PC-3 (cell line): ENCODE data around the gene HIP1R. TPM values are rescaled to one million over a fixed set of nuclear protein-coding genes. Genes with fewer than 3 reads are reported as not detected.

Source experiments
- ATAC-seq: fragments of 200-7000 bp; cut with Tn5 transposase; 2 replicates; pipeline ENCODE4 v1.9.1; 2020; ENCODE audit warnings: mild to moderate bottlenecking, moderate library complexity
- BruUV-seq: library from RNA; stranded (reverse); fragments of 400-500 nt; replicated peaks from 2 replicates; lab custom pipeline; 2021; lab: Mats Ljungman, UMichigan
- CTCF ChIA-PET: fragments of 300-600 bp; sonication (Branson Sonifier 250); formaldehyde crosslinking; loops from one replicate; lab custom pipeline; 2022; ENCODE audit warnings: antibody characterized with exemption; lab: Charles Lee
- POLR2A ChIA-PET: fragments of 300-600 bp; sonication (Branson Sonifier 250); formaldehyde crosslinking; loops from one replicate; lab custom pipeline; 2022; ENCODE audit warnings: antibody characterized with exemption; ENCODE audit not compliant: unreplicated experiment; lab: Charles Lee
- DNase-seq: peaks from one replicate; pipeline ENCODE4 v3.0.0-alpha.2; 2015
- H2AFZ ChIP-seq: fragments of 300-600 bp; sonication (generic); 2 replicates; pipeline ENCODE4 v1.6.0; 2016; ENCODE audit warnings: antibody characterized with exemption, low read length
- H3F3A ChIP-seq: fragments of 300-600 bp; sonication (generic); one replicate; pipeline ENCODE4 v1.6.0; 2017; ENCODE audit warnings: antibody characterized with exemption, low read length, control low read depth, mild to moderate bottlenecking; ENCODE audit not compliant: unreplicated experiment
- H3K27ac ChIP-seq: fragments of 300-600 bp; sonication (generic); 2 replicates; pipeline ENCODE4 v1.5.1; 2016; ENCODE audit warnings: mild to moderate bottlenecking, low read length
- H3K27me3 ChIP-seq: fragments of 300-600 bp; sonication (generic); 2 replicates; pipeline ENCODE4 v1.6.1; 2016; ENCODE audit warnings: low read length, mixed read lengths
- H3K36me3 ChIP-seq: fragments of 300-600 bp; sonication (generic); 2 replicates; pipeline ENCODE4 v1.6.1; 2016; ENCODE audit warnings: low read depth, mixed run types, low read length, mixed read lengths
- H3K4me1 ChIP-seq: fragments of 300-600 bp; sonication (generic); 2 replicates; pipeline ENCODE4 v1.5.1; 2016; ENCODE audit warnings: low read length; ENCODE audit not compliant: insufficient read depth
- H3K4me2 ChIP-seq: fragments of 300-600 bp; sonication (generic); 2 replicates; pipeline ENCODE4 v1.6.0; 2016; ENCODE audit warnings: low read length
- H3K4me3 ChIP-seq: fragments of 300-600 bp; sonication (generic); 2 replicates; pipeline ENCODE4 v1.5.1; 2016; ENCODE audit warnings: mild to moderate bottlenecking, low read length, mixed read lengths
- H3K79me2 ChIP-seq: fragments of 300-600 bp; sonication (generic); 2 replicates; pipeline ENCODE4 v1.6.1; 2017; ENCODE audit warnings: low read length, mixed read lengths
- H3K9ac ChIP-seq: fragments of 300-600 bp; sonication (generic); 2 replicates; pipeline ENCODE4 v1.6.0; 2016; ENCODE audit warnings: mild to moderate bottlenecking, low read length
- H3K9me2 ChIP-seq: fragments of 300-600 bp; sonication (generic); replicated peaks from 2 replicates; pipeline ENCODE4 v1.6.1; 2016; ENCODE audit warnings: mixed run types, low read length, mixed read lengths
- H3K9me3 ChIP-seq: fragments of 300-600 bp; sonication (generic); 2 replicates; pipeline ENCODE4 v1.6.1; 2016; ENCODE audit warnings: low read length, mixed read lengths
- H4K20me1 ChIP-seq: fragments of 300-600 bp; sonication (generic); 2 replicates; pipeline ENCODE4 v1.6.1; 2016; ENCODE audit warnings: low read length, mixed read lengths
- EZH2 ChIP-seq: fragments of 300-600 bp; sonication (generic); IDR thresholded peaks from one replicate; pipeline ENCODE4 v1.6.1; 2017; ENCODE audit warnings: antibody characterized with exemption, mild to moderate bottlenecking, low read length; ENCODE audit not compliant: unreplicated experiment
- EZH2phosphoT487 ChIP-seq: fragments of 300-600 bp; sonication (generic); IDR thresholded peaks from 2 replicates; pipeline ENCODE4 v1.6.1; 2018; ENCODE audit warnings: mild to moderate bottlenecking, antibody characterized with exemption, low read length, borderline replicate concordance
- intact Hi-C: fragments of 100-400 bp; cut with micrococcal nuclease; formaldehyde crosslinking; loops from 2 replicates; pipeline ENCODE4 v1.9.0; 2023
- total RNA-seq: library from RNA; depleted of rRNA; stranded (reverse); fragments of >200 nt; gene quantifications from 2 replicates; pipeline ENCODE4 v1.2.3, GENCODE V29; 2014
- TF ChIP-seq, protein P1 (sequence below): fragments of 300-600 bp; sonication (generic); conservative IDR thresholded peaks from 2 replicates; pipeline ENCODE4 v1.5.1; 2017; ENCODE audit warnings: antibody characterized with exemption, low read depth, mild to moderate bottlenecking, low read length

Gene HIP1R
- total RNA-seq, 1 experiment from 2014 or later, result 46.1 TPM

DNA sequence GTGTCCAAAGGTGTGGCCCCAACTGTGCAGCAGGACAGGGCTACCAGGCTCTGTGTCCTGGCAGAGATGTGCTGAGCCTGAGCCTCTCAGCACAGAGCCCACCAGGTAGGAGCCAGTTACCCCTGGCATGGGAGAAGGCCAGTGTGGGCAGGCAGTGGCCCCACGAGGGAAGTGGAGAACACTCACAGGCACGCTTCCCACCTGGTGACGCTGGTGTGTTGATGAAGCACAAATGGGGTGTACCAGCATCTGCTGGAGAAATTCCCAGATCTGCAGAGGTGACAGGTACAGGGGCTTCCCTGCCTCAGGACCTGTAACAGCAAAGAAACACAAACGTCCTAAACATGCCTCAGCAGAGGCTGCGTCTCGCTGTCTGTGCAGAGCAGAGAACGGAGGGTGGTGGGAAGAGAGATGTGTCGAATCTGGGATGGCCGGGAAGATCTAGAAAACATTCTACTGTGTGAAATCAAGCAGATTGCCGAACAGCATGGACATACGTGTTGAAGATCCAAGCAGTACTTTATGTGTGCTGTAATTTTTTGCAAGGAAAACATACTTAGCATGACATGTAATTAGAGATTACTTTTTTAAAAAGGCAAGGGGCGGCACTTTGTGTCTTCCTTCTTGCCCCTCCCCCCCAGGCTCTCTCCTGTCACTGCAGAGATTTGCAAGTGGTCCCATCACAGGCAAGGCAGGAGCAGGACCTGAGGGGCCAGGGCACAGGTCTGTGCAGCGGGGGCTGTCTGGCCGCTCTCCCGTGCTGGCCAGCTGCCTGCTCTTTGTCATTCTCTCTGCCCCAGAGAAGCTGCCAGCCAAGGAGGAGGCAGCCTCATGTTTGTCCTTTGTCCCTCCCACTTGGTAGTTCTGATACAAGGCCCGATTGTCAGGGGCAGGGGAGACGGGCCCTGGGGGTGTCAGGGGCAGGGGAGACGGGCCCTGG is 17.3 kb downstream of the HIP1R start:
- Histone ChIP-seq H3K4me2 (peak overlapping the region; percentile 26), H3K9me2 (no peaks in the 10 kb centered on the region), H3K27ac (peak overlapping the region; percentile 62), H3K9ac (no peak overlapping the region), H3K79me2 (no peaks in the 10 kb centered on the region), H3K27me3 (no peaks in the 10 kb centered on the region), H3K36me3 (no peaks in the 10 kb centered on the region), H4K20me1 (no peaks in the 10 kb centered on the region), H3K9me3 (no peaks in the 10 kb centered on the region), H2AFZ (no peak overlapping the region), H3F3A (no peaks in the 10 kb centered on the region), H3K4me3 (no peak overlapping the region), H3K4me1 (peaks cover 15% of the 10 kb centered on the region)
- BruUV-seq, result no TSS peak
- CTCF ChIA-PET, result no interaction called here
- DNase-seq (no peak), ATAC-seq (peak; percentile 47)
- POLR2A ChIA-PET, result interaction anchor here (0.6 kb wide), 1 partner anchor 26 kb away, joined by 5 read pairs; no protein-coding TSS in a partner anchor
- intact Hi-C loops, result no loop called here
- TF ChIP-seq EZH2, result no peak
- TF ChIP-seq, protein P1, sequence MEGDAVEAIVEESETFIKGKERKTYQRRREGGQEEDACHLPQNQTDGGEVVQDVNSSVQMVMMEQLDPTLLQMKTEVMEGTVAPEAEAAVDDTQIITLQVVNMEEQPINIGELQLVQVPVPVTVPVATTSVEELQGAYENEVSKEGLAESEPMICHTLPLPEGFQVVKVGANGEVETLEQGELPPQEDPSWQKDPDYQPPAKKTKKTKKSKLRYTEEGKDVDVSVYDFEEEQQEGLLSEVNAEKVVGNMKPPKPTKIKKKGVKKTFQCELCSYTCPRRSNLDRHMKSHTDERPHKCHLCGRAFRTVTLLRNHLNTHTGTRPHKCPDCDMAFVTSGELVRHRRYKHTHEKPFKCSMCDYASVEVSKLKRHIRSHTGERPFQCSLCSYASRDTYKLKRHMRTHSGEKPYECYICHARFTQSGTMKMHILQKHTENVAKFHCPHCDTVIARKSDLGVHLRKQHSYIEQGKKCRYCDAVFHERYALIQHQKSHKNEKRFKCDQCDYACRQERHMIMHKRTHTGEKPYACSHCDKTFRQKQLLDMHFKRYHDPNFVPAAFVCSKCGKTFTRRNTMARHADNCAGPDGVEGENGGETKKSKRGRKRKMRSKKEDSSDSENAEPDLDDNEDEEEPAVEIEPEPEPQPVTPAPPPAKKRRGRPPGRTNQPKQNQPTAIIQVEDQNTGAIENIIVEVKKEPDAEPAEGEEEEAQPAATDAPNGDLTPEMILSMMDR, result no peak
- no peak for TF ChIP-seq EZH2phosphoT487

DNA sequence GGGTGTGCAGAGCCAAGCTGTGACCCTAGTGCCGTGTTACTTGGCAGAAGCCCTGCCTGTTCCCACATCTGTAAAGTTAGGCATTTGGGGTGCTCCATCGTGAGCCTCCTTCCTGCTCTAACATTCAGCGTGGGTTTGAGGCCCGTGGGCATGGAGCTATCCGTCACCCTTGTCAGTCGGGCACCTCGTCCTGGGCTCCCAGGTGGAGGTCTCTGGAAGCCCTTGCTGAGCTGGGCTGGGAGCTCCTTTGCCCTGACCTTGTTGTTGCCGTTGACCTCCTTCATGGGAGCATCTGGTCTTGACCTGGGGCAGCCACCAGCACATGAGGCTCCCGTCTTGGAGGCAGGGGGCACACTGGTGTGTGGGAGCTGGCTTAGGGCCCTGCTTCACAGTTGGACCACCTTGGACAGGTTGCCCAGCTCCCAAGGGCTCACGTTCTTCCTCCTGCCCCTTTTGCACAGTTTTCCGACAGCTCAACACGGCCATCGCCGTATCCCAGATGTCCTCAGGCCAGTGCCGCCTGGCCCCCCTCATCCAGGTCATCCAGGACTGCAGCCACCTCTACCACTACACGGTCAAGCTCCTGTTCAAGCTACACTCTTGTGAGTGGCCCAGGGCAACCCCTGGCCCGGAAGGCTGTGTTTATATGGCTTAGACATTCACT is 18.5 kb downstream of the HIP1R start:
- H3K9me3 ChIP-seq, result no peaks in the 10 kb centered on the region
- BruUV-seq, result no TSS peak
- H3K9me2 ChIP-seq, result no peaks in the 10 kb centered on the region
- H3K4me1 ChIP-seq, result peaks cover 15% of the 10 kb centered on the region
- intact Hi-C loops, result no loop called here
- no peak overlapping the region for H3K9ac ChIP-seq
- no peaks in the 10 kb centered on the region for H3F3A ChIP-seq
- no peaks in the 10 kb centered on the region for H3K79me2 ChIP-seq
- no peaks in the 10 kb centered on the region for H3K36me3 ChIP-seq
- H4K20me1 ChIP-seq, result no peaks in the 10 kb centered on the region
- no peak for TF ChIP-seq EZH2phosphoT487
- TF ChIP-seq EZH2, result no peak
- TF ChIP-seq, protein P1, result no peak
- H3K4me3 ChIP-seq, result no peak overlapping the region
- POLR2A ChIA-PET, result no interaction called here
- H2AFZ ChIP-seq, result no peak overlapping the region
- DNase-seq (no peak), ATAC-seq (no peak)
- H3K4me2 ChIP-seq, result no peak overlapping the region
- H3K27me3 ChIP-seq, result no peaks in the 10 kb centered on the region
- H3K27ac ChIP-seq, result no peak overlapping the region
- CTCF ChIA-PET, result no interaction called here
